Adrenal gland (tissue), 12 donors: Measurements from ENCODE around the gene MAPK4. TPM values are rescaled to one million over a fixed set of nuclear protein-coding genes. Genes with fewer than 3 reads are reported as not detected.

Experiments
- DNase-seq, 7 donors: peaks; one replicate each; pipeline ENCODE4 v3.0.0-alpha.2; 2019 to 2020
- H3K27ac ChIP-seq, 5 donors: fragments of 200-600 bp; sonication (generic) in 4 of 5; 1 replicate in 3 of 5; 2 replicates in 2 of 5; pipeline versions ENCODE4 v1.5.1 to v1.8.0; 2016 to 2020; ENCODE audit warnings: mild to moderate bottlenecking in 1 of 5
- H3K27me3 ChIP-seq: fragments of 200-600 bp; 2 replicates; pipeline ENCODE4 v1.8.0; 2021
- H3K36me3 ChIP-seq, 2 donors: fragments of 200-600 bp; replicated peaks in 1 of 2; 1 replicate in 1 of 2; 2 replicates in 1 of 2; pipeline versions ENCODE4 v1.5.1 to v1.8.0; 2018 to 2022
- H3K4me1 ChIP-seq, 2 donors: fragments of 200-600 bp; replicated peaks in 1 of 2; 1 replicate in 1 of 2; 2 replicates in 1 of 2; pipeline versions ENCODE4 v1.5.1 to v1.8.0; 2018 to 2021
- H3K4me3 ChIP-seq, 4 donors: fragments of 200-600 bp; sonication (generic) in 3 of 4; one replicate each; pipeline ENCODE4 v1.5.1; 2016 to 2018
- H3K9me3 ChIP-seq, 3 donors: fragments of 200-600 bp; sonication (generic) in 1 of 3; replicated peaks in 1 of 3; 1 replicate in 2 of 3; 2 replicates in 1 of 3; pipeline versions ENCODE4 v1.5.1 to v1.8.0; 2016 to 2021
- CTCF ChIP-seq, 6 experiments: fragments of 450-650 bp in 4 of 6; fragments of 200-600 bp in 2 of 6; sonication (generic) in 1 of 6; IDR thresholded peaks; 1 replicate in 5 of 6; 2 replicates in 1 of 6; pipeline versions ENCODE4 v1.5.1 to v1.8.0; 2016 to 2021; ENCODE audit warnings: antibody characterized with exemption in 6 of 6, mild to moderate bottlenecking in 2 of 6, moderate library complexity in 1 of 6
- POLR2A ChIP-seq, 2 donors: fragments of 450-650 bp; IDR thresholded peaks; one replicate each; pipeline ENCODE4 v1.6.1; 2017; ENCODE audit warnings: antibody characterized with exemption in 2 of 2, mild to moderate bottlenecking in 2 of 2, moderate library complexity in 1 of 2
- WGBS, 4 donors: extraction: QIAGEN DNeasy Blood & Tissue Kit in 2 of 4; methylation state at CpG; one replicate each; pipeline versions ENCODE4 v1.1.5 to v1.1.7; 2013 to 2017; 5-methylcytosine and 5-hydroxymethylcytosine counted together
- intact Hi-C, 2 donors: fragments of 100-400 bp; cut with DNase I; formaldehyde crosslinking; loops; one replicate each; pipeline versions ENCODE4 v1.14.1 to v1.15.0; 2022 to 2023
- polyA plus RNA-seq, 3 donors: library from polyadenylated mRNA; stranded (reverse); fragments of 200-250 nt in 2 of 3; fragments of 350-450 nt in 1 of 3; fragmentation: Illumina TruSeq in 1 of 3; extraction: RNeasy Lipid Tissue Mini Kit (QIAGEN cat#74804) in 1 of 3; gene quantifications; one replicate each; pipeline ENCODE4 v1.2.3, GENCODE V29; 2013 to 2014
- total RNA-seq, 9 donors: library from RNA; depleted of rRNA in 4 of 9; stranded (reverse); fragments of >200 nt in 4 of 9; fragments of 120-200 nt in 1 of 9; fragmentation: NEBNext Ultra II Directional in 1 of 9; extraction: Animal tissue kit (Norgen Biotek cat#: 25700) in 1 of 9; gene quantifications; one replicate each; pipeline versions ENCODE4 v1.1.0 to v1.2.4, GENCODE V29; 2013 to 2023
- donor health status: healthy with polysubstance abuse.
- donor health status: Bipolar disorder and iron deficiency.
- donor health status: DM: yes; HTN: yes; CAD: no.
- donor health status: DM: no; HTN: no; CAD: no.
- donor health status: DM: no; HTN: no; CAD: no.
- donor health status: DM: yes; HTN: yes; CAD: no.

Gene MAPK4
- total and polyA plus RNA-seq, 12 donors = 16.3 to 231 (median 33.9) TPM

DNA sequence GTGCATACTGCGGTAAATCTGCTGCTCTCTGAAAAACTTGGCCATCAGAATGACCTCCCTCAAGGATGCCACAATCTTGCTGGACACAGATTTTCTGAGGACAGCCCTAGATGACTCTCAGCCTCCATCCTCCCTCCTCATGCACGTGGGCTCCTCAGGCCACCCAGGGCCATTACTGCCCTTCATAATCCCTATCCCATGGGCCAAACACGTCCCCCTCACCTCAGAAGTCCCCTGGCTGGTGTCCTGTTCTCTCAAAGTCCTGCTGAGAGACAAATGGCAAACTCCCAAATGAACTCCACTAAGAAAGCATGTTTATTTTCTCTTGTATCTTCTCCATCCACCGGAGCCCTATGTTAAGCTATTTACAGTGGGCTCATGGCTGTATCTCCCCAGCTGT, 134.3 kb downstream of the MAPK4 start:
- intact Hi-C loops = no loop called here
- no peaks in the 10 kb centered on the region for H3K27me3 ChIP-seq
- no peak overlapping the region for H3K27ac ChIP-seq
- no peaks in the 10 kb centered on the region for H3K36me3 ChIP-seq
- TF ChIP-seq CTCF (IDR thresholded peaks at IDR 0.05) (no peak), POLR2A (IDR thresholded peaks at IDR 0.05) (no peak)
- no peaks in the 10 kb centered on the region for H3K4me1 ChIP-seq
- H3K4me3 ChIP-seq = no peak overlapping the region
- H3K9me3 ChIP-seq = no peaks in the 10 kb centered on the region
- DNase-seq = no peak
- WGBS, 4 donors = 69 to 86% (median 78%) methylated on average over 3 to 4 of the region's 4 CpGs

DNA sequence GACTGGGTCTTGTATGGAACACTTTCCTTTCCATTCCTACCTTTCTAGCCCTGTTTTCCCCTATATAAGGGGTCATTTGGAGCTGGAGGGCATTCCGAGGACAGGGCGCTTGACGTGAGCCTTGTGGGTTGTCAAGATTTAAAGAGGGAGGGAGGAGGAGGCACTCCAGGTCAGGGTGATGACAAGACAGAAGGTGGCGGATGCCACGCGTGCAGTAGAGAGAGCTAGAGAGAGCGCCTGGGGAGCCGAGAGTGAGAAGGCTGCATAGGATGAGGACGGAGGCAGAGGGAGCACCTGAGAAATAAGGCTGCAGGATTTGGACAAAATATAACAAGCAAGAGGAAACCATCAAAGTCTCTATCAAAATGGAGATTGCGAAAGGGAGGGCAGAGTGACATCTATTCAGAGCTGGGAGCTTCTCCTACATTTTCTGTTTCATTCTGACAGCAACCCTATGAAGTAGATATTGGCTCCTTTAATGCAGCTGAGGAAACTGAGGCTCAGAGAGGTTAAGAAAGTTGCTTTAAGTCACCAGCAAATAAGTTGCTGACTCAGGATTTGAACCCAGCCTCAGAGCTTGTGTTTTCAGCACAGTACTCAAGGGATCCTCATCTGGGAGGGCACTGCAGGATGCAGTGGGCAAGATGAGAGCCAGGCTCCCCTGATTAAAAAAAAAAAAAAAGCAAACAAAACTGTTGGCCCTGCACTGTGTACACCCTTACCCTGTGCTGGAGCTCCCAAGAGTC, 135.7 kb downstream of the MAPK4 start:
- no peak overlapping the region for H3K4me3 ChIP-seq
- DNase-seq = no peak
- WGBS, 4 donors = 77 to 92% (median 87%) methylated on average over 10 of the region's 10 CpGs
- H3K9me3 ChIP-seq = no peaks in the 10 kb centered on the region
- no peaks in the 10 kb centered on the region for H3K27me3 ChIP-seq
- no peaks in the 10 kb centered on the region for H3K36me3 ChIP-seq
- H3K27ac ChIP-seq = no peak overlapping the region
- no peaks in the 10 kb centered on the region for H3K4me1 ChIP-seq
- intact Hi-C loops = no loop called here
- TF ChIP-seq POLR2A (IDR thresholded peaks at IDR 0.05) (no peak), CTCF (IDR thresholded peaks at IDR 0.05) (no peak)

GRCh38 chr18:50696436-50696835, 136.5 kb downstream of the MAPK4 start:
- intact Hi-C loops = no loop called here
- TF ChIP-seq POLR2A (IDR thresholded peaks at IDR 0.05) = no peak
- no peak for TF ChIP-seq CTCF (IDR thresholded peaks at IDR 0.05)
- Histone ChIP-seq H3K4me1 (no peaks in the 10 kb centered on the region), H3K9me3 (no peaks in the 10 kb centered on the region), H3K4me3 (no peak overlapping the region), H3K27ac (no peak overlapping the region), H3K27me3 (no peaks in the 10 kb centered on the region), H3K36me3 (no peaks in the 10 kb centered on the region)
- no peak for DNase-seq
- 69 to 82% (median 75%) methylated on average over 7 of the region's 7 CpGs for WGBS, 4 donors

GRCh38 chr18:50696929-50697328, 137.0 kb downstream of the MAPK4 start:
- Histone ChIP-seq H3K36me3 (no peaks in the 10 kb centered on the region), H3K27ac (no peak overlapping the region), H3K4me1 (no peaks in the 10 kb centered on the region), H3K4me3 (no peak overlapping the region), H3K9me3 (no peaks in the 10 kb centered on the region), H3K27me3 (no peaks in the 10 kb centered on the region)
- TF ChIP-seq CTCF (IDR thresholded peaks at IDR 0.05) (no peak), POLR2A (IDR thresholded peaks at IDR 0.05) (no peak)
- WGBS, 4 donors = 82 to 97% (median 92%) methylated on average over 4 of the region's 4 CpGs
- intact Hi-C loops = no loop called here
- DNase-seq = no peak
